ENCODE measurements around the gene CD3E. TPM values are rescaled to one million over a fixed set of nuclear protein-coding genes. Genes with fewer than 3 reads are reported as not detected.

Gene CD3E
- total and polyA plus RNA-seq, 2 of the 8 experiments (the other 6 are each of a cell fraction or from before 2014, with no cell fraction given): not detected

DNA sequence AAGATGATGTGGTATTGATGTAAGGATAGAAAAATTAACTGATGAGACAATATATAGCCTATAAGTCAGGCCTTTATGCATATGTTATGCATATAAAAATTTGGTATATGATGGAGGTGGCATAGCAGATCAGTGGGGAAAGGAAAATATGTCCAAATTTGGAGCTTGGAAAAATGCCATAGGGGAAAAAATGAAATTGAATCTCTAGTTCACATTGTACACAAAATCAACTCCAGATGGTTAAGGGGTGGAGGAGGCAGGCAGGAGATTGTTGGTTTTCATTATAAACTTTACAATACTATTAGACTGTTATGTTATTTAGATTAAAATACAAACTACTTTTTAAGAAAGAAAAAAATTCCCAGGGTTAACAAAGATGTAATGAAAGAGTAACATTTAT lies 15.1 kb upstream of the CD3E start:
- Histone ChIP-seq H3K36me3 (ENCODE audit: control insufficient read depth in 2 of 4, insufficient read depth in 4 of 4, low read length in 3 of 4) (no peaks in the 10 kb centered on the region), H3K27ac (ENCODE audit: low read depth, low read length) (no peak overlapping the region), H4K20me1 (replicated peaks in 1 of 2; ENCODE audit: control insufficient read depth in 1 of 2, insufficient read depth in 2 of 2, low read length in 2 of 2) (no peaks in the 10 kb centered on the region), H2BK20ac (ENCODE audit: low read length) (no peak overlapping the region), H3K4ac (replicated peaks; ENCODE audit: insufficient read length, low read depth, low read length) (no peak overlapping the region), H3K4me1 (replicated peaks in 1 of 4; ENCODE audit: control insufficient read depth in 3 of 4, insufficient read depth in 4 of 4, low read length in 3 of 4) (no peaks in the 10 kb centered on the region), H3K27me3 (replicated peaks in 1 of 4; ENCODE audit: control insufficient read depth in 3 of 4, extremely low read depth in 1 of 4, insufficient read depth in 3 of 4, low read length in 3 of 4) (no peaks in the 10 kb centered on the region; a peak in 1 of 7 replicates), H3K79me2 (ENCODE audit: control insufficient read depth in 1 of 2, insufficient read depth in 2 of 2, low read length in 2 of 2) (no peaks in the 10 kb centered on the region), H2AFZ (ENCODE audit: low read length) (no peak overlapping the region), H2BK120ac (replicated peaks; ENCODE audit: low read depth, low read length) (no peak overlapping the region), H3K4me3 (ENCODE audit: extremely low read depth in 1 of 4, insufficient read depth in 2 of 4, low read depth in 3 of 4, low read length in 4 of 4) (no peak overlapping the region), H3K14ac (ENCODE audit: insufficient read length) (no peak overlapping the region), H3K23me2 (ENCODE audit: low read depth, low read length) (no peaks in the 10 kb centered on the region), H4K8ac (ENCODE audit: extremely low read depth, insufficient read depth, low read length) (no peak overlapping the region), H3K9me3 (ENCODE audit: insufficient read depth in 2 of 2, low read depth in 1 of 2, low read length in 1 of 2) (no peaks in the 10 kb centered on the region), H3K23ac (ENCODE audit: insufficient read length) (no peak overlapping the region), H4K91ac (replicated peaks; ENCODE audit: insufficient read length, low read length) (no peak overlapping the region), H3K18ac (ENCODE audit: extremely low read depth, low read length) (no peak overlapping the region), H3K79me1 (ENCODE audit: low read depth, low read length) (no peaks in the 10 kb centered on the region), H3K4me2 (ENCODE audit: insufficient read depth in 1 of 2, low read depth in 2 of 2, low read length in 2 of 2) (no peak overlapping the region), H3K9ac (replicated peaks in 1 of 4; ENCODE audit: extremely low read depth in 1 of 4, low read depth in 3 of 4, low read length in 3 of 4) (no peak overlapping the region), H2BK12ac (ENCODE audit: low read depth, low read length) (no peak overlapping the region), H2AK5ac (ENCODE audit: low read depth, low read length) (no peak overlapping the region), H3K56ac (replicated peaks; ENCODE audit: insufficient read length, low read depth, low read length) (no peak overlapping the region), H2BK15ac (ENCODE audit: low read length) (no peak overlapping the region), H4K5ac (ENCODE audit: insufficient read length, low read depth, low read length) (no peak overlapping the region), H2BK5ac (ENCODE audit: low read depth, low read length) (no peak overlapping the region)
- ChIA-PET CTCF (ENCODE audit: partially characterized antibody) (interaction anchor here (1.2 to 4.7 kb wide), 8 partner anchors 9 to 145 kb away, joined by 3 to 37 read pairs (median 4); partner anchors contain the start of gene MPZL2), POLR2A (ENCODE audit: partially characterized antibody) (no interaction called here)
- DNase-seq (ENCODE audit: low read depth in 1 of 2, low spot score in 2 of 2) (no peak), FAIRE-seq (no peak)
- TF ChIP-seq, protein P1, sequence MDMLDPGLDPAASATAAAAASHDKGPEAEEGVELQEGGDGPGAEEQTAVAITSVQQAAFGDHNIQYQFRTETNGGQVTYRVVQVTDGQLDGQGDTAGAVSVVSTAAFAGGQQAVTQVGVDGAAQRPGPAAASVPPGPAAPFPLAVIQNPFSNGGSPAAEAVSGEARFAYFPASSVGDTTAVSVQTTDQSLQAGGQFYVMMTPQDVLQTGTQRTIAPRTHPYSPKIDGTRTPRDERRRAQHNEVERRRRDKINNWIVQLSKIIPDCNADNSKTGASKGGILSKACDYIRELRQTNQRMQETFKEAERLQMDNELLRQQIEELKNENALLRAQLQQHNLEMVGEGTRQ (IDR thresholded peaks at IDR 0.05; ENCODE audit: low read length): no peak
- TF ChIP-seq, protein P2, sequence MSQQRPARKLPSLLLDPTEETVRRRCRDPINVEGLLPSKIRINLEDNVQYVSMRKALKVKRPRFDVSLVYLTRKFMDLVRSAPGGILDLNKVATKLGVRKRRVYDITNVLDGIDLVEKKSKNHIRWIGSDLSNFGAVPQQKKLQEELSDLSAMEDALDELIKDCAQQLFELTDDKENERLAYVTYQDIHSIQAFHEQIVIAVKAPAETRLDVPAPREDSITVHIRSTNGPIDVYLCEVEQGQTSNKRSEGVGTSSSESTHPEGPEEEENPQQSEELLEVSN (IDR thresholded peaks at IDR 0.05): no peak
- TF ChIP-seq CHD1 (IDR thresholded peaks at IDR 0.05; ENCODE audit: low read depth, low read length): no peak
- TF ChIP-seq TAF7 (optimal IDR thresholded peaks at IDR 0.05; ENCODE audit: borderline replicate concordance, low read depth, low read length): no peak
- TF ChIP-seq SP4 (IDR thresholded peaks at IDR 0.05; ENCODE audit: low read length): no peak
- no peak for TF ChIP-seq RFX5 (IDR thresholded peaks at IDR 0.05; ENCODE audit: borderline replicate concordance, low read depth, low read length)
- TF ChIP-seq NRF1 (IDR thresholded peaks at IDR 0.05; ENCODE audit: low read depth, low read length): no peak
- TF ChIP-seq NANOG (IDR thresholded peaks at IDR 0.05; ENCODE audit: insufficient read depth, low read depth, low read length, poor library complexity, severe bottlenecking): no peak
- TF ChIP-seq CBX5 (IDR thresholded peaks at IDR 0.05; ENCODE audit: low read depth, low read length): no peak
- no peak for TF ChIP-seq RBBP5 (IDR thresholded peaks at IDR 0.05; ENCODE audit: borderline replicate concordance, low read depth, low read length)

Data from H1 (cell line).